WTC11 (cell line): ENCODE measurements around the gene KRTAP5-3. TPM values are rescaled to one million over a fixed set of nuclear protein-coding genes. Genes with fewer than 3 reads are reported as not detected.
"Not testable (repeated sequence)": the region's sequence is repeated elsewhere in the genome, so short reads cannot be mapped to it uniquely, and the experiment has no call there.

Experiments used
- ATAC-seq: fragments of 200-7000 bp; cut with Tn5 transposase; 2 replicates; pipeline ENCODE4 v1.10.0; 2021; ENCODE audit warnings: mild to moderate bottlenecking, moderate library complexity
- CTCF ChIA-PET: fragments of 300-600 bp; sonication (Branson Sonifier 250); formaldehyde crosslinking; loops from one replicate; lab custom pipeline; 2021; ENCODE audit warnings: antibody characterized with exemption; lab: Charles Lee
- POLR2A ChIA-PET: fragments of 350-600 bp; sonication (Branson Sonifier 250); formaldehyde crosslinking; loops from one replicate; lab custom pipeline; 2021; ENCODE audit warnings: antibody characterized with exemption; lab: Charles Lee
- DNase-seq: peaks from one replicate; pipeline ENCODE4 v3.0.0; 2021; ENCODE audit warnings: low spot score
- H3K27ac Mint-ChIP-seq: 2 replicates; pipeline ENCODE4 v1.8.0; 2021; ENCODE audit warnings: mixed read lengths
- H3K27me3 Mint-ChIP-seq: 2 replicates; pipeline ENCODE4 v1.8.0; 2021; ENCODE audit warnings: low read depth, mild to moderate bottlenecking, moderate library complexity, mixed read lengths
- H3K36me3 Mint-ChIP-seq: 2 replicates; pipeline ENCODE4 v1.8.0; 2021; ENCODE audit warnings: mixed read lengths
- H3K4me1 Mint-ChIP-seq: 2 replicates; pipeline ENCODE4 v1.8.0; 2022; ENCODE audit warnings: mixed read lengths
- H3K4me3 Mint-ChIP-seq: 2 replicates; pipeline ENCODE4 v1.8.0; 2021; ENCODE audit warnings: mild to moderate bottlenecking, moderate library complexity, mixed read lengths
- H3K9me3 Mint-ChIP-seq: 2 replicates; pipeline ENCODE4 v1.8.0; 2021; ENCODE audit warnings: mixed read lengths
- ATF1 ChIP-seq: sonication (generic); formaldehyde crosslinking; IDR thresholded peaks from 2 replicates; pipeline ENCODE4 v1.8.1; 2023; ENCODE audit warnings: mild to moderate bottlenecking, moderate library complexity, missing genetic modification reagents
- EMX1 ChIP-seq: fragments of 250-450 bp; sonication (Bioruptor Pico); IDR thresholded peaks from 2 replicates; pipeline ENCODE4 v1.8.0; 2021; ENCODE audit warnings: mild to moderate bottlenecking
- ESRRA ChIP-seq: sonication (generic); formaldehyde crosslinking; IDR thresholded peaks from 2 replicates; pipeline ENCODE4 v1.8.1; 2022; ENCODE audit warnings: mild to moderate bottlenecking, missing genetic modification reagents, borderline replicate concordance
- GABPB1 ChIP-seq: sonication (generic); formaldehyde crosslinking; IDR thresholded peaks from 2 replicates; pipeline ENCODE4 v1.8.1; 2023; ENCODE audit warnings: mild to moderate bottlenecking, missing genetic modification reagents
- HMGA2 ChIP-seq: fragments of 250-450 bp; sonication (Bioruptor Pico); IDR thresholded peaks from 2 replicates; pipeline ENCODE4 v1.4.0; 2021; ENCODE audit warnings: mild to moderate bottlenecking, moderate library complexity
- RORB ChIP-seq: fragments of 250-450 bp; sonication (Bioruptor Pico); IDR thresholded peaks from 2 replicates; pipeline ENCODE4 v1.9.0; 2021; ENCODE audit warnings: mild to moderate bottlenecking
- SOX15 ChIP-seq: fragments of 250-450 bp; sonication (Bioruptor Pico); IDR thresholded peaks from 2 replicates; pipeline ENCODE4 v1.9.0; 2021; ENCODE audit warnings: mild to moderate bottlenecking
- ZBTB21 ChIP-seq: sonication (generic); formaldehyde crosslinking; IDR thresholded peaks from 2 replicates; pipeline ENCODE4 v1.8.1; 2023; ENCODE audit warnings: mild to moderate bottlenecking, missing genetic modification reagents, borderline replicate concordance
- ZNF138 ChIP-seq: sonication (generic); formaldehyde crosslinking; conservative IDR thresholded peaks from 2 replicates; pipeline ENCODE4 v1.8.1; 2022; ENCODE audit warnings: mild to moderate bottlenecking, moderate library complexity, missing genetic modification reagents
- ZNF396 ChIP-seq: fragments of 250-450 bp; sonication (Bioruptor Pico); IDR thresholded peaks from 2 replicates; pipeline ENCODE4 v1.8.0; 2021; ENCODE audit warnings: mild to moderate bottlenecking, moderate library complexity, borderline replicate concordance
- ZNF416 ChIP-seq: fragments of 250-450 bp; sonication (Bioruptor Pico); IDR thresholded peaks from 2 replicates; pipeline ENCODE4 v1.9.0; 2021; ENCODE audit warnings: mild to moderate bottlenecking, inconsistent platforms
- ZNF423 ChIP-seq: fragments of 250-450 bp; sonication (Bioruptor Pico); IDR thresholded peaks from 2 replicates; pipeline ENCODE4 v2.1.2; 2022; ENCODE audit warnings: mild to moderate bottlenecking, moderate library complexity
- ZNF671 ChIP-seq: fragments of 250-450 bp; sonication (Bioruptor Pico); IDR thresholded peaks from 2 replicates; pipeline ENCODE4 v1.8.0; 2021; ENCODE audit warnings: mild to moderate bottlenecking
- total RNA-seq: library from RNA; stranded (reverse); gene quantifications from 3 replicates; pipeline ENCODE4 v1.2.3, GENCODE V29; 2021
- TF ChIP-seq, protein P1 (sequence below): sonication (generic); formaldehyde crosslinking; IDR thresholded peaks from 2 replicates; pipeline ENCODE4 v1.8.0; 2022; ENCODE audit warnings: mild to moderate bottlenecking, missing genetic modification reagents
- TF ChIP-seq, protein P2 (sequence below): sonication (generic); formaldehyde crosslinking; IDR thresholded peaks from 2 replicates; pipeline ENCODE4 v1.8.1; 2022; ENCODE audit warnings: low read depth, missing genetic modification reagents, borderline replicate concordance
- TF ChIP-seq, protein P3 (sequence below): sonication (generic); formaldehyde crosslinking; IDR thresholded peaks from 2 replicates; pipeline ENCODE4 v1.8.0; 2023; ENCODE audit warnings: missing genetic modification reagents
- TF ChIP-seq, protein P4 (sequence below): sonication (generic); formaldehyde crosslinking; IDR thresholded peaks from 2 replicates; pipeline ENCODE4 v1.8.1; 2023; ENCODE audit warnings: mild to moderate bottlenecking, missing genetic modification reagents, moderate library complexity
- TF ChIP-seq, protein P5 (sequence below): fragments of 250-450 bp; sonication (Bioruptor Pico); IDR thresholded peaks from 2 replicates; pipeline ENCODE4 v2.1.2; 2022; ENCODE audit warnings: mild to moderate bottlenecking, moderate library complexity

KRTAP5-3 gene
- total RNA-seq, 1 experiment from 2014 or later: not detected

DNA sequence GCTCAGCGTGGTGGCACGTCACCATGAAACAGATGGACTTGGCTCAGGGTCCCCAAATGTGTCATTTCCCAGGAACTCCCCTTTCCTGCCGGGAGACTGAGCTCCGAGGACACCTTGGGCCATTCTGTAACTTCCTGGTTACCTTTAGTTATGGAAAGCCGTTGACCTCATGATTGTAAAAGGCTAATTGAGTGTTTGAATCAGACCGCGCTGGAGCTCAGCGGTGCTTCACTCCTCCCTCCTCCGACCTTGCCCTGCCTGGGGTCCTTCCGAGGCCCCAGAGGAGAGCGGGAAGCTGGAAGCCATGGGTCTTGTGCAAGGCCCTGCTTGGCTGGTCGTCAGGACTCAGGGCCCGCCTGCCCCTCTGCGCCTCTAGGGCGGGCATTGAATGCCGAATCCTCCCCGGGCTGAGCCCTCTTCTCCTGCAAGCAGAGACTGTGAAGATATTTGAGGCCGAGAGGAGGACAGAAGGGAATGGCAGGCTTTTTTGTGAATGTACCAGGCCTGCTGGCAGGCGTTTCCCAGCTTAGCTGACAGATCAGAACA lies 11.6 kb downstream of the KRTAP5-3 start:
- Mint-ChIP-seq H3K27ac (peak overlapping the region; percentile 48), H3K36me3 (peaks cover 27% of the 10 kb centered on the region), H3K9me3 (peaks cover 30% of the 10 kb centered on the region), H3K4me1 (peaks cover 35% of the 10 kb centered on the region), H3K4me3 (peak overlapping the region; percentile 43), H3K27me3 (peaks cover 63% of the 10 kb centered on the region)
- 0 out of 2 replicates have a peak, but pooled peaks have one; percentile 20 for TF ChIP-seq ZNF138
- 0 out of 2 replicates have a peak, but pooled peaks have one; percentile 57 for TF ChIP-seq ZBTB21
- TF ChIP-seq, protein P1, sequence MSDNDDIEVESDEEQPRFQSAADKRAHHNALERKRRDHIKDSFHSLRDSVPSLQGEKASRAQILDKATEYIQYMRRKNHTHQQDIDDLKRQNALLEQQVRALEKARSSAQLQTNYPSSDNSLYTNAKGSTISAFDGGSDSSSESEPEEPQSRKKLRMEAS (CRISPR knock-in tag): peak; percentile 62
- DNase-seq: not testable (repeated sequence)
- ATAC-seq: peak; percentile 78
- POLR2A ChIA-PET: interaction anchor here (1.5 kb wide), 1 partner anchor 48 kb away, joined by 7 read pairs; no protein-coding TSS in a partner anchor
- CTCF ChIA-PET: interaction anchor here (0.5 to 6.2 kb wide), 18 partner anchors 9 to 286 kb away, joined by 3 to 102 read pairs (median 8); partner anchors contain the start of genes DUSP8, KRTAP5-3 and KRTAP5-5

DNA sequence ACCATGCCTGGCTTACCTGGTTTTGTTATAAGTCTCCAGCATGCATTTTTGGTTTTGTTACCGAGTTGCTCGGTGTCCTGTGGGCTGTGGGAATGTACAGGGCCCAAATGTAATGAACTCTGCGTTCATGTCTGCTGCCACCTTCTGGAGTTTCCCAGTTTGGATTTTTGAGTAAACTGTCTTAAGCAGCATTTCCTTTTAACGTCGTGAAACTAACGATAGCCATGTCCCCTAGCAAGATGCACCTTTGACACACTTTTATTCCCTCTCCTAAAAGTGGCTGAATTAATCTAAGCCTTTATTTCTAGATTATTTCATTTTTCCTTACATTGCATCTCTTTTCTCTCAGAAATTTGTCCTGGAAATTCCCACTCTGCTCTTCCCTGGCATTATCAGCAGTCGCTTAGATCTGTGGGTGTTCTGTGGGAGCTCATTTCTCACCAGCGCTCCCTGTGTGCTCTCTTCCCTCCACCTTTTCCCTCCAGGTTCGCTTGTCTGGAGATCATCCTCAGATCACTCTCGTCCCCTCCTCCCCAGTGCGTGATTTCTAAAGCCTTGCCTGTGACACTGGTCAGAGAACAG lies 12.2 kb downstream of the KRTAP5-3 start:
- DNase-seq: not testable (repeated sequence)
- Mint-ChIP-seq H3K36me3 (peaks cover 21% of the 10 kb centered on the region), H3K27ac (peak overlapping the region; percentile 24), H3K9me3 (peaks cover 24% of the 10 kb centered on the region), H3K4me1 (peaks cover 35% of the 10 kb centered on the region), H3K4me3 (peak overlapping the region; percentile 43; the same call in 1 of the 2 replicates), H3K27me3 (peaks cover 61% of the 10 kb centered on the region)
- POLR2A ChIA-PET: interaction anchor here (1.5 kb wide), 1 partner anchor 47 kb away, joined by 7 read pairs; no protein-coding TSS in a partner anchor
- CTCF ChIA-PET: interaction anchor here (0.7 to 6.2 kb wide), 38 partner anchors 8 to 527 kb away, joined by 3 to 102 read pairs (median 8); partner anchors contain the start of genes BRSK2, DUSP8, KRTAP5-1 and KRTAP5-3
- ATAC-seq: peak; percentile 15

DNA sequence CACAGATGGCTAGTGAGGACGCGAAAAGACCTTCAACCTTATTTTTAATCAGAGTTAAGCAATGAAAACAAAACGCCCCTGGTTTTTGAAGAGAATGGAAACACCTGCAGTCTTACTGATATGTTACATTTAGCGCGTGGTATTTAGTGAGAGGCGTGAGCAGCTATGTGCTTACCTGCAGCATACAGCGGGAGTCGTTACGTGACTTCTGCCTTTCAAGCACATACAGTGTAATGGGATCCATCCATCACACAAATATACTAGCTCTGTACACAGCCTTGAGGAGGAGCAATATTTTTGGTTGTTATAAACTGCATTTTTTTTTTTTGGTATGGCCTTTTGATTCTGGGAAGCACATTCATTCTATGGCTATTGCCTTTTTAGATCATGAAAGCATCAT lies 15.6 kb downstream of the KRTAP5-3 start:
- TF ChIP-seq, protein P2, sequence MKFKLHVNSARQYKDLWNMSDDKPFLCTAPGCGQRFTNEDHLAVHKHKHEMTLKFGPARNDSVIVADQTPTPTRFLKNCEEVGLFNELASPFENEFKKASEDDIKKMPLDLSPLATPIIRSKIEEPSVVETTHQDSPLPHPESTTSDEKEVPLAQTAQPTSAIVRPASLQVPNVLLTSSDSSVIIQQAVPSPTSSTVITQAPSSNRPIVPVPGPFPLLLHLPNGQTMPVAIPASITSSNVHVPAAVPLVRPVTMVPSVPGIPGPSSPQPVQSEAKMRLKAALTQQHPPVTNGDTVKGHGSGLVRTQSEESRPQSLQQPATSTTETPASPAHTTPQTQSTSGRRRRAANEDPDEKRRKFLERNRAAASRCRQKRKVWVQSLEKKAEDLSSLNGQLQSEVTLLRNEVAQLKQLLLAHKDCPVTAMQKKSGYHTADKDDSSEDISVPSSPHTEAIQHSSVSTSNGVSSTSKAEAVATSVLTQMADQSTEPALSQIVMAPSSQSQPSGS (CRISPR knock-in tag): no peak
- no peak for TF ChIP-seq ESRRA (CRISPR knock-in tag)
- TF ChIP-seq EMX1 (CRISPR knock-in tag): no peak
- no peak for TF ChIP-seq ZNF138
- TF ChIP-seq ATF1 (CRISPR knock-in tag): no peak
- TF ChIP-seq GABPB1 (CRISPR knock-in tag): no peak
- no peak for TF ChIP-seq SOX15 (CRISPR knock-in tag)
- H3K4me3 Mint-ChIP-seq: no peak overlapping the region
- ATAC-seq: no peak
- peaks cover 28% of the 10 kb centered on the region for H3K4me1 Mint-ChIP-seq
- H3K9me3 Mint-ChIP-seq: no peaks in the 10 kb centered on the region
- peaks cover 55% of the 10 kb centered on the region for H3K27me3 Mint-ChIP-seq
- H3K36me3 Mint-ChIP-seq: no peaks in the 10 kb centered on the region
- no peak overlapping the region for H3K27ac Mint-ChIP-seq
- ChIA-PET CTCF (interaction anchor here (1.3 to 6.2 kb wide), 3 partner anchors 18 to 46 kb away, joined by 3 to 98 read pairs (median 8); no protein-coding TSS in a partner anchor), POLR2A (no interaction called here)
- no peak for DNase-seq

DNA sequence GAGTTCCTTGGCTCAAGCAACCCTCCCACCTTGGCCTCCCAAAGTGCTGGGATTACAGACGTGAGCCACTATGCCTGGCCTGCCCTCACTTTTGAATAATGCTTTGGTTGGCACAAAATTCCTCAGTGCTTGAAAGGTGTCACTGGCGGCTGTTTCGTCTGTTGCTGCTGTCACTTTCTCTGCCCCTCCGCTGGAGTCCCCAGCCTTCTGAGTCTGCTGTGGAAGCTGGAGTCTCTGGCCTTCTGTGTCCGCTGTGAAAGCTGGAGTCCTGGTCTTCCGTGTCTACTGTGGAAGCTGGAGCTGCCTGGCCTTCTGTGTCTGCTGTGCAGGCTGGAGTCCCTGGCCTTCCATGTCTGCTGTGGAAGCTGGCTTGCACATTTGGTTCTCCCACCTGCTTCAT lies 18.3 kb downstream of the KRTAP5-3 start:
- ChIA-PET POLR2A (no interaction called here), CTCF (interaction anchor here (1.3 kb wide), 1 partner anchor 43 kb away, joined by 3 read pairs; no protein-coding TSS in a partner anchor)
- H3K36me3 Mint-ChIP-seq: no peaks in the 10 kb centered on the region
- TF ChIP-seq ZBTB21 (no peak), ZNF416 (no peak), HMGA2 (no peak), ZNF396 (CRISPR knock-in tag) (no peak), RORB (CRISPR knock-in tag) (no peak), ZNF138 (no peak), ZNF671 (CRISPR knock-in tag) (no peak), GABPB1 (CRISPR knock-in tag) (no peak), ZNF423 (no peak), SOX15 (CRISPR knock-in tag) (no peak)
- TF ChIP-seq, protein P3, sequence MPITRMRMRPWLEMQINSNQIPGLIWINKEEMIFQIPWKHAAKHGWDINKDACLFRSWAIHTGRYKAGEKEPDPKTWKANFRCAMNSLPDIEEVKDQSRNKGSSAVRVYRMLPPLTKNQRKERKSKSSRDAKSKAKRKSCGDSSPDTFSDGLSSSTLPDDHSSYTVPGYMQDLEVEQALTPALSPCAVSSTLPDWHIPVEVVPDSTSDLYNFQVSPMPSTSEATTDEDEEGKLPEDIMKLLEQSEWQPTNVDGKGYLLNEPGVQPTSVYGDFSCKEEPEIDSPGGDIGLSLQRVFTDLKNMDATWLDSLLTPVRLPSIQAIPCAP: no peak
- TF ChIP-seq, protein P4, sequence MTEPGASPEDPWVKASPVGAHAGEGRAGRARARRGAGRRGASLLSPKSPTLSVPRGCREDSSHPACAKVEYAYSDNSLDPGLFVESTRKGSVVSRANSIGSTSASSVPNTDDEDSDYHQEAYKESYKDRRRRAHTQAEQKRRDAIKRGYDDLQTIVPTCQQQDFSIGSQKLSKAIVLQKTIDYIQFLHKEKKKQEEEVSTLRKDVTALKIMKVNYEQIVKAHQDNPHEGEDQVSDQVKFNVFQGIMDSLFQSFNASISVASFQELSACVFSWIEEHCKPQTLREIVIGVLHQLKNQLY: no peak
- TF ChIP-seq, protein P5, sequence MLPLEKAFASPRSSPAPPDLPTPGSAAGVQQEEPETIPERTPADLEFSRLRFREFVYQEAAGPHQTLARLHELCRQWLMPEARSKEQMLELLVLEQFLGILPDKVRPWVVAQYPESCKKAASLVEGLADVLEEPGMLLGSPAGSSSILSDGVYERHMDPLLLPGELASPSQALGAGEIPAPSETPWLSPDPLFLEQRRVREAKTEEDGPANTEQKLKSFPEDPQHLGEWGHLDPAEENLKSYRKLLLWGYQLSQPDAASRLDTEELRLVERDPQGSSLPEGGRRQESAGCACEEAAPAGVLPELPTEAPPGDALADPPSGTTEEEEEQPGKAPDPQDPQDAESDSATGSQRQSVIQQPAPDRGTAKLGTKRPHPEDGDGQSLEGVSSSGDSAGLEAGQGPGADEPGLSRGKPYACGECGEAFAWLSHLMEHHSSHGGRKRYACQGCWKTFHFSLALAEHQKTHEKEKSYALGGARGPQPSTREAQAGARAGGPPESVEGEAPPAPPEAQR: no peak
- H3K27ac Mint-ChIP-seq: no peak overlapping the region
- DNase-seq: no peak
- no peak overlapping the region for H3K4me3 Mint-ChIP-seq
- ATAC-seq: no peak
- H3K9me3 Mint-ChIP-seq: no peaks in the 10 kb centered on the region
- peaks cover 40% of the 10 kb centered on the region for H3K27me3 Mint-ChIP-seq
- H3K4me1 Mint-ChIP-seq: peaks cover 4% of the 10 kb centered on the region
